Neural progenitor cell (in vitro differentiated cells): Measurements from ENCODE around the gene AFF3. TPM values are rescaled to one million over a fixed set of nuclear protein-coding genes. Genes with fewer than 3 reads are reported as not detected.

Experiments used
- DNase-seq: peaks from one replicate; pipeline ENCODE4 v3.0.0-alpha.2; 2016; ENCODE audit warnings: low spot score
- H2AFZ ChIP-seq: fragments of 200-600 bp; sonication (generic); replicated peaks from 2 replicates; pipeline ENCODE4 v1.6.1; 2016; ENCODE audit warnings: antibody characterized with exemption
- H3F3A ChIP-seq: fragments of 200-600 bp; sonication (generic); 2 replicates; pipeline ENCODE4 v1.6.1; 2016; ENCODE audit warnings: antibody characterized with exemption, low read depth
- H3K27ac ChIP-seq: fragments of 200-600 bp; sonication (generic); 2 replicates; pipeline ENCODE4 v1.5.1; 2016; ENCODE audit warnings: mild to moderate bottlenecking
- H3K27me3 ChIP-seq: fragments of 200-600 bp; sonication (generic); 2 replicates; pipeline ENCODE4 v1.6.1; 2016; ENCODE audit warnings: mild to moderate bottlenecking, moderate library complexity
- H3K36me3 ChIP-seq: fragments of 200-600 bp; sonication (generic); 2 replicates; pipeline ENCODE4 v1.5.1; 2016
- H3K4me1 ChIP-seq: fragments of 200-600 bp; sonication (generic); 2 replicates; pipeline ENCODE4 v1.6.1; 2016; ENCODE audit warnings: mixed run types
- H3K4me2 ChIP-seq: fragments of 200-600 bp; sonication (generic); 2 replicates; pipeline ENCODE4 v1.6.1; 2016
- H3K4me3 ChIP-seq: fragments of 200-600 bp; sonication (generic); 2 replicates; pipeline ENCODE4 v1.5.1; 2016
- H3K79me2 ChIP-seq: fragments of 200-600 bp; sonication (generic); 2 replicates; pipeline ENCODE4 v1.6.1; 2016; ENCODE audit warnings: low read depth
- H3K9ac ChIP-seq: fragments of 200-600 bp; sonication (generic); 2 replicates; pipeline ENCODE4 v1.6.1; 2016
- H3K9me3 ChIP-seq: fragments of 200-600 bp; sonication (generic); 2 replicates; pipeline ENCODE4 v1.5.1; 2016; ENCODE audit warnings: low read depth
- H4K20me1 ChIP-seq: fragments of 200-600 bp; sonication (generic); 2 replicates; pipeline ENCODE4 v1.6.1; 2016; ENCODE audit warnings: low read depth
- H3K27ac Mint-ChIP-seq: 3 replicates; pipeline ENCODE4 v1.8.0; 2021; ENCODE audit warnings: mixed read lengths
- H3K27me3 Mint-ChIP-seq: 2 replicates; pipeline ENCODE4 v1.8.0; 2022; ENCODE audit warnings: low read depth, mild to moderate bottlenecking, inconsistent platforms, moderate library complexity, mixed read lengths; ENCODE audit not compliant: insufficient read depth
- H3K36me3 Mint-ChIP-seq: 3 replicates; pipeline ENCODE4 v1.8.0; 2021; ENCODE audit warnings: mixed read lengths
- H3K4me1 Mint-ChIP-seq: 3 replicates; pipeline ENCODE4 v1.8.0; 2021; ENCODE audit warnings: mixed read lengths
- H3K4me3 Mint-ChIP-seq: 3 replicates; pipeline ENCODE4 v1.8.0; 2021; ENCODE audit warnings: mild to moderate bottlenecking, moderate library complexity, mixed read lengths
- H3K9me3 Mint-ChIP-seq: 3 replicates; pipeline ENCODE4 v1.8.0; 2020; ENCODE audit warnings: mixed read lengths
- EZH2 ChIP-seq: fragments of 200-600 bp; sonication (generic); IDR thresholded peaks from 2 replicates; pipeline ENCODE4 v1.6.1; 2017; ENCODE audit warnings: antibody characterized with exemption, mild to moderate bottlenecking, moderate library complexity
- EZH2phosphoT487 ChIP-seq: fragments of 200-600 bp; sonication (generic); IDR thresholded peaks from 2 replicates; pipeline ENCODE4 v1.6.1; 2017; ENCODE audit warnings: antibody characterized with exemption
- total RNA-seq: library from RNA; depleted of rRNA; stranded (reverse); fragments of >200 nt; gene quantifications from 2 replicates; pipeline ENCODE4 v1.2.3, GENCODE V29; 2015; ENCODE audit warnings: low replicate concordance
- TF ChIP-seq, protein P1 (sequence below): fragments of 200-600 bp; sonication (generic); IDR thresholded peaks from 2 replicates; pipeline ENCODE4 v1.5.1; 2017; ENCODE audit warnings: antibody characterized with exemption, mild to moderate bottlenecking

Gene AFF3
- total RNA-seq, 1 donor from 2014 or later = 0.26 TPM

DNA sequence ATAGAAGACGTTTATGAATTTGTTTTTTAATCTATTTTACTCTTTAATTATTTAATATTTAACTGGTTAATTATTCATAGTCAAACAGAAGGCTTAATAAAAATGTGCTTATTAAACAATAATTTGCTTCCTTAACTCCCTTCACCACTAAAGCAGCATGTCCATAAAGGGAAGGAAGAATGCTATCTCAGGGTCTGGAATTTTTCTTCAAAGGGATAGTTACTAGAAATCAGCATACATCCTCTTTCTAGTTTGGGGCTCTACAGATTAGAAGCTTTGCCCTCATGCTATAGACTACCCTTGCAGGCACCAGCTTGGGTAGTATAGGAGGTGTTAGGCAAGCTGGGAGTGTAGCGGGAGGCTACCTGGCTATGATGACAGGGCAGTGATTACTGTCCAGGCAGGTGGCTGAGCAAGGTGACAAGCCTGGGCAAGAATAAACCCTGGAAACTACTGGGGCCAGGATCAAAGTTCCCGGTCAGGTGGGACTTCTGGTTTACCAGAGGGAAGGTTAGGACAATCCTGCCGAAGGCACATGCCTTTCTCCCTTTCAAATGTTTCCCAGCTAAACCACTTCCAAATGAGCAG is 376.6 kb downstream of the AFF3 start:
- no peak overlapping the region for H2AFZ ChIP-seq
- Mint-ChIP-seq H3K36me3 (no peaks in the 10 kb centered on the region), H3K4me3 (no peak overlapping the region), H3K4me1 (peaks cover 7% of the 10 kb centered on the region), H3K27me3 (peaks cover 4% of the 10 kb centered on the region), H3K9me3 (peaks cover 8% of the 10 kb centered on the region), H3K27ac (no peak overlapping the region)
- H3F3A ChIP-seq = no peaks in the 10 kb centered on the region
- H3K9me3 ChIP-seq = no peaks in the 10 kb centered on the region
- no peak overlapping the region for H3K4me2 ChIP-seq
- no peaks in the 10 kb centered on the region for H3K79me2 ChIP-seq
- H4K20me1 ChIP-seq = no peaks in the 10 kb centered on the region
- H3K27ac ChIP-seq = no peak overlapping the region
- no peaks in the 10 kb centered on the region for H3K36me3 ChIP-seq
- DNase-seq = no peak
- TF ChIP-seq, protein P1, sequence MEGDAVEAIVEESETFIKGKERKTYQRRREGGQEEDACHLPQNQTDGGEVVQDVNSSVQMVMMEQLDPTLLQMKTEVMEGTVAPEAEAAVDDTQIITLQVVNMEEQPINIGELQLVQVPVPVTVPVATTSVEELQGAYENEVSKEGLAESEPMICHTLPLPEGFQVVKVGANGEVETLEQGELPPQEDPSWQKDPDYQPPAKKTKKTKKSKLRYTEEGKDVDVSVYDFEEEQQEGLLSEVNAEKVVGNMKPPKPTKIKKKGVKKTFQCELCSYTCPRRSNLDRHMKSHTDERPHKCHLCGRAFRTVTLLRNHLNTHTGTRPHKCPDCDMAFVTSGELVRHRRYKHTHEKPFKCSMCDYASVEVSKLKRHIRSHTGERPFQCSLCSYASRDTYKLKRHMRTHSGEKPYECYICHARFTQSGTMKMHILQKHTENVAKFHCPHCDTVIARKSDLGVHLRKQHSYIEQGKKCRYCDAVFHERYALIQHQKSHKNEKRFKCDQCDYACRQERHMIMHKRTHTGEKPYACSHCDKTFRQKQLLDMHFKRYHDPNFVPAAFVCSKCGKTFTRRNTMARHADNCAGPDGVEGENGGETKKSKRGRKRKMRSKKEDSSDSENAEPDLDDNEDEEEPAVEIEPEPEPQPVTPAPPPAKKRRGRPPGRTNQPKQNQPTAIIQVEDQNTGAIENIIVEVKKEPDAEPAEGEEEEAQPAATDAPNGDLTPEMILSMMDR = no peak
- TF ChIP-seq EZH2 (no peak), EZH2phosphoT487 (no peak)
- no peak overlapping the region for H3K4me3 ChIP-seq
- H3K27me3 ChIP-seq = no peaks in the 10 kb centered on the region
- H3K9ac ChIP-seq = no peak overlapping the region
- H3K4me1 ChIP-seq = no peaks in the 10 kb centered on the region

- H3K9ac ChIP-seq = no peak overlapping the region
- peak overlapping the region; percentile 29 for H2AFZ ChIP-seq
- H3K9me3 Mint-ChIP-seq = peaks cover 4% of the 10 kb centered on the region
- H3K27ac Mint-ChIP-seq = no peak overlapping the region
- no peak overlapping the region for H3K4me3 ChIP-seq
- TF ChIP-seq, protein P1 = no peak
- TF ChIP-seq EZH2 (no peak), EZH2phosphoT487 (no peak)
- no peak overlapping the region for H3K4me2 ChIP-seq
- H3K79me2 ChIP-seq = no peaks in the 10 kb centered on the region
- no peaks in the 10 kb centered on the region for H3K36me3 ChIP-seq
- DNase-seq = no peak
- no peaks in the 10 kb centered on the region for H3K36me3 Mint-ChIP-seq
- no peak overlapping the region for H3K27ac ChIP-seq
- no peaks in the 10 kb centered on the region for H4K20me1 ChIP-seq
- no peak overlapping the region for H3K4me3 Mint-ChIP-seq
- H3K9me3 ChIP-seq = no peaks in the 10 kb centered on the region
- H3K4me1 Mint-ChIP-seq = peaks cover 7% of the 10 kb centered on the region
- H3K4me1 ChIP-seq = no peaks in the 10 kb centered on the region
- H3K27me3 ChIP-seq = no peaks in the 10 kb centered on the region
- H3K27me3 Mint-ChIP-seq = peaks cover 2% of the 10 kb centered on the region
- H3F3A ChIP-seq = no peaks in the 10 kb centered on the region
These were observed 378.6 kb downstream of the AFF3 start for GRCh38 chr2:99763764-99764163.

DNA sequence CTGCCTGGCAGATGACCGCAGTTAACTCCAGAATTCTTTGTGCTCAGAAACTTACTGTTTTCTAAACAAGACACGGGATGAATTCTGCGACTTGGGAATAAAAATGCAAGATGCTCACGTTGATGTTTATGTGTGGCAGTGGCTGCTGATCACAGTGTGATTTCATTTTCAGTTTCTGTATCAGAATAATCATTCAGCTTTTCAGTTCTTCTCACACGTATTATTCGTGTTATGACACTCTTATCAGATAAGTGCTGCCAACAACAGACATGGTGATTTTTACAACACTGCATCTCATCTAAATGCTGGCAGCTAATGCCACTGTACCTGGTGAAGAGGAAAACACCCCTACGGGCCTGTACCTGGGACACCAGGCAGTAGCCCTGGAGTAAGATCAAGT is 379.7 kb downstream of the AFF3 start:
- Mint-ChIP-seq H3K9me3 (no peaks in the 10 kb centered on the region), H3K4me3 (no peak overlapping the region), H3K4me1 (peaks cover 7% of the 10 kb centered on the region), H3K36me3 (no peaks in the 10 kb centered on the region), H3K27me3 (peaks cover 2% of the 10 kb centered on the region), H3K27ac (no peak overlapping the region)
- TF ChIP-seq EZH2phosphoT487 (no peak), EZH2 (no peak)
- TF ChIP-seq, protein P1 = no peak
- H3K27ac ChIP-seq = no peak overlapping the region
- no peak overlapping the region for H2AFZ ChIP-seq
- DNase-seq = no peak
- H4K20me1 ChIP-seq = no peaks in the 10 kb centered on the region
- no peaks in the 10 kb centered on the region for H3K36me3 ChIP-seq
- H3K27me3 ChIP-seq = no peaks in the 10 kb centered on the region
- H3F3A ChIP-seq = no peaks in the 10 kb centered on the region
- no peaks in the 10 kb centered on the region for H3K4me1 ChIP-seq
- H3K4me2 ChIP-seq = no peak overlapping the region
- H3K79me2 ChIP-seq = no peaks in the 10 kb centered on the region
- H3K4me3 ChIP-seq = no peak overlapping the region
- no peak overlapping the region for H3K9ac ChIP-seq
- no peaks in the 10 kb centered on the region for H3K9me3 ChIP-seq
